ENCODE results near the gene CMSS1.

GRCh38 chr3:99950921-99951320, 133.3 kb downstream of the CMSS1 start:
- no peak for TF ChIP-seq CTCF (IDR thresholded peaks at IDR 0.05 in 4 of 5, conservative IDR thresholded peaks at IDR 0.05 in 1 of 5)
- TF ChIP-seq POLR2A (IDR thresholded peaks at IDR 0.05): no peak
